GM18511 (cell line): ENCODE measurements around the gene FAM222B.
"Not testable (repeated sequence)": the region's sequence is repeated elsewhere in the genome, so short reads cannot be mapped to it uniquely, and the experiment has no call there.

Experiments used
- ATAC-seq: cut with Tn5 transposase; IDR thresholded peaks from one replicate; pipeline ENCODE4 v1.9.1; 2021; ENCODE audit warnings: mild to moderate bottlenecking, moderate library complexity; ENCODE audit not compliant: unreplicated experiment

Gene FAM222B

GRCh38 chr17:28842282-28843012, at the start of gene FAM222B:
Gene FAM222B (minus strand): TSS chr17:28842790. CDS start chr17:28766667, 76,123 bp downstream.
- ATAC-seq, result peak; percentile 84

- ATAC-seq, result no peak
Observed at GRCh38 chr17:28892024-28892423, 49.4 kb upstream of the FAM222B start.

GRCh38 chr17:28891201-28891600, 48.6 kb upstream of the FAM222B start:
- no peak for ATAC-seq

GRCh38 chr17:28889996-28890395, 47.4 kb upstream of the FAM222B start:
- ATAC-seq, result no peak

GRCh38 chr17:28888832-28889231, 46.2 kb upstream of the FAM222B start:
- ATAC-seq, result no peak

GRCh38 chr17:28887871-28888471, 45.4 kb upstream of the FAM222B start:
- no peak for ATAC-seq

- ATAC-seq, result no peak
Observed at GRCh38 chr17:28885951-28886350, 43.4 kb upstream of the FAM222B start.

GRCh38 chr17:28885363-28885762, 42.8 kb upstream of the FAM222B start:
- ATAC-seq, result no peak

GRCh38 chr17:28883967-28884702, 41.5 kb upstream of the FAM222B start:
- no peak for ATAC-seq

GRCh38 chr17:28882154-28882895, 39.7 kb upstream of the FAM222B start:
- no peak for ATAC-seq

- no peak for ATAC-seq
Observed at GRCh38 chr17:28881533-28882056, 39.0 kb upstream of the FAM222B start.

GRCh38 chr17:28880572-28880945, 38.0 kb upstream of the FAM222B start:
- ATAC-seq, result no peak

- no peak for ATAC-seq
Observed at GRCh38 chr17:28879886-28880571, 37.4 kb upstream of the FAM222B start.

GRCh38 chr17:28878981-28879380, 36.4 kb upstream of the FAM222B start:
- ATAC-seq, result no peak

- ATAC-seq, result no peak
Observed at GRCh38 chr17:28878158-28878910, 35.7 kb upstream of the FAM222B start.

GRCh38 chr17:28877150-28877711, 34.6 kb upstream of the FAM222B start:
- not testable (repeated sequence) for ATAC-seq

GRCh38 chr17:28875848-28876550, 33.4 kb upstream of the FAM222B start:
- ATAC-seq, result no peak

GRCh38 chr17:28874750-28875149, 32.2 kb upstream of the FAM222B start:
- no peak for ATAC-seq

GRCh38 chr17:28873839-28874238, 31.2 kb upstream of the FAM222B start:
- ATAC-seq, result no peak
